ENCODE results near the gene FAM136A.

Gene FAM136A

GRCh38 chr2:70301344-70302194 is at the start of gene FAM136A:
TSS of gene FAM136A (minus strand) at chr2:70302067. CDS start at chr2:70302011, 56 bp downstream.
- intact Hi-C loops (cut with DNase I): loop anchor here (5.0 to 10.0 kb wide), 3 partner anchors 316 to 483 kb away; no protein-coding TSS in a partner anchor
- DNase-seq: peak; percentile 66 to 97 (median 82)

DNA sequence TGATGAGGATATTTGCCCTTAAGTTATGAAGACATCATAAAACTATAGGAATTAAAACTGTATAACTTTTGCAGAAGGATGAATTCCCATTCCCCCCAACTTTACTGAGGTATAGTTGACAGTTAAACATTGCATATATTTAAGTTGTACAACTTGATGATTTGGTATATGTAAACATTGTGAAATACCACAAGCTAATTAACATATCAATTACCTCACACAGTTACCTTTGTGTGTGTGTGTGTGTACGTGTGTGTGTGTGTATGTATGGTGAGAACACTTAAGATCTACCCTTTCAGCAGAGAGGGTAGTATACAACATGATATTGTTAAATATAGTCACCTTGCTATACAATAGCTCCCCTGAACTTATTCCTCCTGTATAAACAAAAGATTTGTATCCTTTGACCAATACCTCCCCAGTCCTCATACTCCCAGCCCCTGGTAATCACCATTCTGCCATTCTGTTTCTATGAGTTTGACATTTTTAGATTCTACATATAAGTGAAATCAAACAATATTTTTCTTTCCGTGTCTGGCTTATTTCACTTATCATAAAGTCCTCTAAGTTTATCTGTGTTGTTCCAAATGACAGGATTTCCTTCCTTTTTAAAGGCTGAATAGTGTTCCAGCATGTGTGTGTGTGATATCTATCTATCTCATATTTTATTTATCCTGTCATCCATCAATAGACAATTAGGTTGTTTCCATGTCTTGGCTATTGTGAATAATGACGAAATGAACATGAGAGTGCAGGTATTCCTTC is 48.2 kb upstream of the FAM136A start:
- intact Hi-C loops (cut with DNase I): loop anchor here (10.0 kb wide), 1 partner anchor 295 kb away; no protein-coding TSS in a partner anchor
- DNase-seq: no peak

DNA sequence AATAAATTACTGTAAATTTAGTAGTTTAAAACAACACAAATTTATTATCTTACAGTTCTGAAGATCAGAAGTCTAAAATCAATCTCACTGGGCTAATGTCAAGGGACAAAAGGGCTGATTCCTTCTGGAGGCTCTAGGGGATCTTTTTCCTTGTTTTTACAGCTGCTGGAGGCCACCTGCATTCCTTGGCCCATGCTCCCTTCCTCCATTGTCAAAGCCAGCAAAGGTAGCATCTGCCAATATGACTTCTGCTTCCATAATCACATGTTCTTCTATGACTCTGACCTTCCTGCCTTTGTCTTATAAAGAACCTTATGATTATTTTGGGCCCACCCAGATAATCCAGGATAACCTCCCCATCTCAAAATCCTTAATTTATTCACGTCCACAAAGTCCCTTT is 46.0 kb upstream of the FAM136A start:
- DNase-seq: no peak
- intact Hi-C loops (cut with DNase I): loop anchor here (10.0 kb wide), 1 partner anchor 297 kb away; no protein-coding TSS in a partner anchor

GRCh38 chr2:70344195-70344594 is 42.3 kb upstream of the FAM136A start:
- peak in 1 of 10 donors; percentile 31 for DNase-seq
- intact Hi-C loops (cut with DNase I): loop anchor here (5.0 to 10.0 kb wide), 2 partner anchors 208 to 301 kb away; partner anchors contain the start of gene TGFA

DNA sequence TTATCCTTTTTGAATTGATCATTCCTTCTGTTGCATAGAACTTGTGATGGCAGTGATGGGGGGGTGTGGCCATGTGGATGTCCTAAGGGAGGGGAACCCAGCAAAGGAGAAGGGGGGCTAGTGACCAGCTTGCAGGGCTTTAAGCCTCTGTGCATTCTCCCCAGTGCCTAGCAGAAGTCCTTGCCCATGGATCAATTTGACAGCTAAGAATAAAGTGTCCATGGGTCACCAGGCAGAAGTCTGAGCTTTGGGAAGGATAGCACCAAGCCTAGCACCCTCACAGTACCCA is 39.6 kb upstream of the FAM136A start:
- intact Hi-C loops (cut with DNase I): loop anchor here (1.0 to 10.0 kb wide), 4 partner anchors 37 to 303 kb away; partner anchors contain the start of gene TGFA
- no peak for DNase-seq

- intact Hi-C loops (cut with DNase I): loop anchor here (1.0 to 10.0 kb wide), 4 partner anchors 36 to 304 kb away; partner anchors contain the start of gene TGFA
Observed at GRCh38 chr2:70340761-70341476, 39.1 kb upstream of the FAM136A start.

GRCh38 chr2:70340075-70340474 is 38.2 kb upstream of the FAM136A start:
- intact Hi-C loops (cut with DNase I): loop anchor here (2.0 to 10.0 kb wide), 3 partner anchors 35 to 305 kb away; partner anchors contain the start of gene TGFA
- DNase-seq: no peak

More at GRCh38 chr2:70340761-70341476, 39.1 kb upstream of the FAM136A start:
- peak in 4 of 10 donors; percentile 10 to 40 (median 33) for DNase-seq

DNA sequence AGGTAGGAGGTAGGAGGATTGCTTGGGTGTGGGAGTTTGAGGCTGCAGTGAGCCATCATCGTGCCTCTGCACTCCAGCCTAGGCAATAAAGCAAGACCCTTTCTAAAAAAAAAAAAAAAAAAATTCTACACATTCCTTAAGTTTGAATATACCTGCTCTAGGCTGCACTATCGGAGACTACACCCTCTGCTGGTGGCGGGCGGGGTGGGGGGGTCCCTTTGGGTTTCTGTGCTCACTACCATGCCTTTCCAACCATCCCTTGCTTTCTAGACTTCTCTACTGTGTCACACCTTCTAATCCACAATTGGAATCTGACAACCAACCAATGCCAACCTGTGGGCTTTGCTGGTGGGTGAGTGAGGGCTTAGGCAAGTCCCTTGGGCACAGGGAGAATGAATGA is 34.7 kb upstream of the FAM136A start:
- no peak for DNase-seq
- intact Hi-C loops (cut with DNase I): no loop called here

GRCh38 chr2:70331012-70331411 is 29.1 kb upstream of the FAM136A start:
- no peak for DNase-seq
- intact Hi-C loops (cut with DNase I): no loop called here

DNA sequence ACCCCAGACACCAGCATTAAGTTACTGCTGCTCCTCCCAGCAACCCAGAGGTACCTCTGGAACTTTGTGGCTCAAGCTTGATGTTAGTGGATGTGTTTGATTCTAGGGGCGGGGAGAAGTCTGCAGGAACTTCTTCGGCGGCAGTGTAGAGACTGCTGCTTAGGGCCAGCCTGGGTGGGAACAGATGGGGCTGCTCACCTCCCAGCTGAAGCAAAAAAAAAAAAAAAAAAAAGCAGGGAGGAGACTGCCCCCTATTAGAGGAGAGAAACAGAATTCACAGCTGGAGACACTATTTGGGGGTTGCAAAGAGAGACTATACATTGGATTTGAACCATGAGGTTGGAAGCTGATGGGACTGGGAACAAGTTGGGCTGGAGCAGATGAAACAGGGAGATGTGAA is 28.6 kb upstream of the FAM136A start:
- DNase-seq: no peak
- intact Hi-C loops (cut with DNase I): no loop called here

GRCh38 chr2:70328921-70329561 is 27.2 kb upstream of the FAM136A start:
- DNase-seq: no peak
- intact Hi-C loops (cut with DNase I): no loop called here

DNA sequence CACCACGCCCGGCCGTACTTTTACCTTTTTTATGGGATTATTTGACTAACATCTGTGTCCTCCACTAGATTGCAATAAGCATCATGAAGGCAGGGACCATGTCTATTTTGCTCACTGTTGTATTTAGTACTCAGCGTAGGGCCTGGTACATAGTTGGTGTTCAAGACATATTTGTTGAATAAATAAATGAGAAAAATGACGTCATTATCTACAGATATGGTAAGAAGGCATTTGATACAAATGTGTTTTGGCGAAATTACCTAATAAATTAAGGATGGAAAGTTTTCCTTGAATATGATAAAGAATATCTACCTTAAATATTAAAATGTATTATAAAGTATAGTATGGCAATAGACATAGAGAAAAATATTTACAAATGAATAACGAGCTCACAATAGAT is 24.0 kb upstream of the FAM136A start:
- DNase-seq: no peak
- intact Hi-C loops (cut with DNase I): no loop called here

- intact Hi-C loops (cut with DNase I): no loop called here
Observed at GRCh38 chr2:70322518-70322917, 20.7 kb upstream of the FAM136A start.

DNA sequence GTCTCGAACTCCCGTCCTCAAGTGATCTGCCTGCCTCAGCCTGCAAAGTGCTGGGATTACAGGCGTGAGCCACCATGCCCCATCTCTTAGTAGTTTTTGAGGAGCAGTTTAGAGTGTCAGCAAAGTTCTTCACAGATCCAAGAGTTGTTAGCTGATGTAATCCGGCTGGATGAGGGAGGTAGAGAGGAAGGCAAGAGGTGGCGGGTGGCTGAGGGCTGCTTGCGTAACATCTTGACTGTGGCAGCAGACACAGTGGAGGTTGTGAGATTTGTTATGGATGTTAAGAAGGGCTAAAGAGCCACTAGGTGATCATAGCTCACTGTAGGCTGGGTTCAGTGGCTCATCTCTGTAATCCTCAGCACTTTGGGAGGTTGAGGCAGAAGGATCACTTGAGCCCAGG is 19.5 kb upstream of the FAM136A start:
- no peak for DNase-seq
- intact Hi-C loops (cut with DNase I): no loop called here

More at GRCh38 chr2:70322518-70322917, 20.7 kb upstream of the FAM136A start:
- no peak for DNase-seq

- intact Hi-C loops (cut with DNase I): no loop called here
- DNase-seq: no peak
Observed at GRCh38 chr2:70314640-70315039, 12.8 kb upstream of the FAM136A start.

- DNase-seq: no peak
- intact Hi-C loops (cut with DNase I): no loop called here
Observed at GRCh38 chr2:70312560-70312959, 10.7 kb upstream of the FAM136A start.

DNA sequence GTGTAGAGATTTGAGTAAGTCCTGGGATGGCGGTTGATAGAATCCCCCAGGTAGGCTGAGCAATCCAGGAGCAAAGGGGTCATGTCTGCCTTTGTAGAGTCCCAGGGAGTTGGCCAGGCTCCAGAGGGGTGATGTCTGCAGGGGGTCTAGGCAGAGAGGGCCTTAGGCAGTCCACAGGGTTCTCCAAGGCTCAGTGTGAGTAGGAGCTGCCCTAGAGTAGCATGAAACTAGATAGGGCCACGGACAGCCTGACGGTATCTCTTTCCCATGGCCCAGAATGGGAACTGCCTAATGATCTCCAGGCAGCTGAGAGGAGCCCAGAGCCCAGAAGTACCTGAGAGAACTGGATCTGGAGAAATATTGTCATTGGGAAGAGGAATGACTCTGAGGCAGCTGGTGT is 9.0 kb upstream of the FAM136A start:
- intact Hi-C loops (cut with DNase I): no loop called here
- no peak for DNase-seq

DNA sequence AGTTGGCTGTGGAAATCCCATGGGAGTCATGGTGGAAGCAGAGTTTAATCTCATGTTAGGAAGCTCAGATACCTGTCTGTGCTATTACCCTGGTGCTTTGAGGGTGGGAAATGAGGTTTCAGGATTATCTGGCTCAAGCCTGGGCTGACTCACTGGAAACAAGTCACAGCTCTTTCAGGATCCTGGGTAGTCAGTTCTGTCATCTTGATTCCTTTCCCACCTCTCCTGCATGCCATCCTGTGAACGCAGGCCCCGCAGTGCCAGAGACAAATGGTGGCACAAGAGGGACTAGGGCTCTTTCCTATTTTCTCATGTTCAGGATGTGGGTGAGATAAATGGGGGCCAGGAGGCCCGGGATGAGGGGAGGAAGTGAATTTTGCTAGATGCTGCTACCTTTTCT is 3.7 kb upstream of the FAM136A start:
- no peak for DNase-seq
- intact Hi-C loops (cut with DNase I): loop anchor here (2.0 to 10.0 kb wide), 2 partner anchors 35 to 479 kb away; no protein-coding TSS in a partner anchor

- intact Hi-C loops (cut with DNase I): loop anchor here (1.0 to 10.0 kb wide), 5 partner anchors 36 to 480 kb away; no protein-coding TSS in a partner anchor
- no peak for DNase-seq
Observed at GRCh38 chr2:70304498-70304897, 2.6 kb upstream of the FAM136A start.

- intact Hi-C loops (cut with DNase I): loop anchor here (5.0 to 10.0 kb wide), 3 partner anchors 314 to 482 kb away; no protein-coding TSS in a partner anchor
- DNase-seq: no peak
Observed at GRCh38 chr2:70303186-70303585, 1.3 kb upstream of the FAM136A start.

Measured in posterior cingulate gyrus (tissue), 11 donors.